ENCODE results near the gene MYL2. TPM values are rescaled to one million over a fixed set of nuclear protein-coding genes. Genes with fewer than 3 reads are reported as not detected.
A peak's percentile ranks its signal among the peaks of the same experiment; 100 is the strongest.

MYL2 gene
- total RNA-seq, 1 donor from 2014 or later = not detected

GRCh38 chr12:110940296-110940695 is 19.9 kb upstream of the MYL2 start:
- Histone ChIP-seq H3K27ac (no peak overlapping the region), H3K9me3 (peaks cover 0 to 7% of the 10 kb centered on the region in 2 donors), H3K4me1 (no peaks in the 10 kb centered on the region), H3K4me3 (no peak overlapping the region), H3K36me3 (no peaks in the 10 kb centered on the region), H3K27me3 (no peaks in the 10 kb centered on the region)
- intact Hi-C loops (cut with DNase I) = no loop called here
- no peak for DNase-seq (ENCODE audit: low spot score in 2 of 2)
- TF ChIP-seq, protein P1, sequence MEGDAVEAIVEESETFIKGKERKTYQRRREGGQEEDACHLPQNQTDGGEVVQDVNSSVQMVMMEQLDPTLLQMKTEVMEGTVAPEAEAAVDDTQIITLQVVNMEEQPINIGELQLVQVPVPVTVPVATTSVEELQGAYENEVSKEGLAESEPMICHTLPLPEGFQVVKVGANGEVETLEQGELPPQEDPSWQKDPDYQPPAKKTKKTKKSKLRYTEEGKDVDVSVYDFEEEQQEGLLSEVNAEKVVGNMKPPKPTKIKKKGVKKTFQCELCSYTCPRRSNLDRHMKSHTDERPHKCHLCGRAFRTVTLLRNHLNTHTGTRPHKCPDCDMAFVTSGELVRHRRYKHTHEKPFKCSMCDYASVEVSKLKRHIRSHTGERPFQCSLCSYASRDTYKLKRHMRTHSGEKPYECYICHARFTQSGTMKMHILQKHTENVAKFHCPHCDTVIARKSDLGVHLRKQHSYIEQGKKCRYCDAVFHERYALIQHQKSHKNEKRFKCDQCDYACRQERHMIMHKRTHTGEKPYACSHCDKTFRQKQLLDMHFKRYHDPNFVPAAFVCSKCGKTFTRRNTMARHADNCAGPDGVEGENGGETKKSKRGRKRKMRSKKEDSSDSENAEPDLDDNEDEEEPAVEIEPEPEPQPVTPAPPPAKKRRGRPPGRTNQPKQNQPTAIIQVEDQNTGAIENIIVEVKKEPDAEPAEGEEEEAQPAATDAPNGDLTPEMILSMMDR (IDR thresholded peaks at IDR 0.05) = no peak

DNA sequence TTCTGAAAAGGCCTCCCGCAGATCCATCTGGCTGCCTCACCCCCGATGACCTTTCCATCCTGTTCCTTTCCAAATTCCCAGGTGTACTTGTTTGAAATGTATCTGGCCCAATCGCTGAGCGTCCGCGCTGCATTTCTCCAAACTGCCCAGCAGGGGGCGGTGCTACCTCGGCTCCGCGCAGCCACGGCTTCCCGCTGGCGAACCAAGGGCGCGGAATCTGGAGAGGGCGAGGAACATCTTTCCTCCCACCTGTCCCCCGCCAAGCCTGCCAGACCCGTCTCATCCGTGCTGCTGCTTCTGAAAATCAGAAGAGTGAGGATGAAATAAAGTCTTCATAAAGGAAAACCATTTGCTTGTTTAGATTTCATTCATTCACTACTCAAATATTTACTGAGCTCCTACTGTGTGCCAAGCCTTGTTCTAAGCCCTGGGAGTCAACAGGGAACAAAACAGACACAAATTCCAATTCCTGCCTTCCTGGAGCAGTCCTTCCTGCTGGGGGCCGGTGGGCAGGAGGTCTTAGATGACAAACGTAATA is 16.8 kb upstream of the MYL2 start:
- H3K4me3 ChIP-seq = no peak overlapping the region
- H3K27ac ChIP-seq = no peak overlapping the region
- no peaks in the 10 kb centered on the region for H3K36me3 ChIP-seq
- H3K4me1 ChIP-seq = no peaks in the 10 kb centered on the region
- TF ChIP-seq, protein P1 (IDR thresholded peaks at IDR 0.05) = peak; percentile 46 to 82 (median 62)
- intact Hi-C loops (cut with DNase I) = loop anchor here (5.0 kb wide), 1 partner anchor 375 kb away; no protein-coding TSS in a partner anchor
- H3K27me3 ChIP-seq = no peaks in the 10 kb centered on the region
- H3K9me3 ChIP-seq = no peaks in the 10 kb centered on the region
- DNase-seq (ENCODE audit: low spot score in 2 of 2) = no peak

DNA sequence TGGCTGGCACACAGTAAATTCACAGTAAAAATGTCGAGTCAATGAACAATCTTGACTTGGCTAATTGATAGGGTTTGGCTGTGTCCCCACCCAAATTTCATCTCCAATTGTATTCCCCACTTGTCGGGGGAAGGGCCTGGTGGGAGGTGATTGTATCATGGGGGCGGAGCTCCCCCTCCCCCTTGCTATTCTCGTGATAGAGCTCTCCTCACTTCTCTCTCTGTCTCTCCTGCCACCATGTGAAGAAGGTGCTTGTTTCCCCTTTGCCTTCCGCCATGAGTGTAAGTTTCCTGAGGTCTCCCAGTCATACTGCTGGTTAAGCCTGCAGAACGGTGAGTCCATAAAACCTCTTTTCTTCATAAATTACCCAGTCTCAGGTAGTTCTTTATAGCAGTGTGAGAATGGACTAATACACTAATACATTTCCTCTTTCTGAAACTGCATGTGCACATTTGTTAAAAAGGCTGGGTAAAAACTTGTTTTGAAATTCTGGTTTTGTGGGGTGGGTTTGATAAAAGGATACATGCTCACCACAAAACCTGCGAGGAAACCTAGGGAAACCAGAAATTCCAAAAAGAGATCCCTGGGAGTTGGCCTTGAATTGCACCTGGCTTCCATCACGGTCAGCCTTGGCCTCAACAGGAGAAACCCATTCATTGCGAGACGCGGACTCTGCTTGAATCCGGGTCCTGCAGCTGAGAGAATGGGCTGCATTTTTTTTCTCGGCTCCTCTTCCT is 16.2 kb upstream of the MYL2 start:
- intact Hi-C loops (cut with DNase I) = loop anchor here (5.0 kb wide), 1 partner anchor 376 kb away; no protein-coding TSS in a partner anchor
- TF ChIP-seq, protein P1 (IDR thresholded peaks at IDR 0.05) = no peak
- H3K27ac ChIP-seq = no peak overlapping the region
- no peaks in the 10 kb centered on the region for H3K9me3 ChIP-seq
- H3K4me1 ChIP-seq = no peaks in the 10 kb centered on the region
- no peaks in the 10 kb centered on the region for H3K36me3 ChIP-seq
- no peaks in the 10 kb centered on the region for H3K27me3 ChIP-seq
- H3K4me3 ChIP-seq = no peak overlapping the region
- no peak for DNase-seq (ENCODE audit: low spot score in 2 of 2)

GRCh38 chr12:110935588-110935987 is 15.2 kb upstream of the MYL2 start:
- Histone ChIP-seq H3K4me3 (no peak overlapping the region), H3K27me3 (peaks cover 6% of the 10 kb centered on the region), H3K27ac (no peak overlapping the region), H3K36me3 (no peaks in the 10 kb centered on the region), H3K4me1 (no peaks in the 10 kb centered on the region), H3K9me3 (no peaks in the 10 kb centered on the region)
- no peak for DNase-seq (ENCODE audit: low spot score in 2 of 2)
- intact Hi-C loops (cut with DNase I) = loop anchor here (5.0 kb wide), 1 partner anchor 377 kb away; no protein-coding TSS in a partner anchor
- TF ChIP-seq, protein P1 (IDR thresholded peaks at IDR 0.05) = no peak

DNA sequence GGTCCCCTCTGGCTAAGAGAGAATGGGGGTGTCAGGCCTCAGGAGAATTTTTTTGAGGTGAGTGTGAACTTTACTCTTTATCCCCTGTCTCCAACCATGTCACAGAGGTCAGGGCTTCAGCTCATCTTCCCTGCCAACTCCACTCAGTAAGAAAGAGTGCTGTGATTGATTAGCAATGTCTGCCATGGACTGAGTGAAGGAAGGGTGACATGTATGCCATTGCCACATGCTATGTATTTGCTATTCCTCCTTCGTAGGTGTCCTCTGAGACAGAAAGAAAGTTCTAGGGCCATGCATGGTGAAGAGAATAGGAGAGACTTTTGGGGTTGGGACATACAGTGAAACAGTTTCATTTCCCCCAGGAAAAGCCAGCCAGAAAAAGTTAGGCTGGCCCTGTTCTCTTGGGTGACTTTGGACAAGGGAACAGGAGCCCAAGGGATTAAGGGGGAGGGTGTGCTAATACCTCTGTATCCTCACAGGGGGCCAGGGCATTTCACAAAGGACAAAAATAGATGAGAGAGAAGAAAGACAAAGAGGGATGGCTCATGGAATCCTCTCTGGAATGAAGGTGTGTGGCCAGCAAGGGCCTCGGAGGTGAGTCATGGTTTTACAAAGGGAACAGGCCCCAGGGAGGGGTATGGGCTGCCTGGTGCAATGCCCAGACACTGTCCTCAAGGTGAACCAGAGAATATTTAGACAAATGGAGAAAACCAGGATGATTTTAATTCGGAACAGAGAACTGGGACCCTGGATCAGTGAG is 13.9 kb upstream of the MYL2 start:
- Histone ChIP-seq H3K36me3 (no peaks in the 10 kb centered on the region), H3K4me1 (no peaks in the 10 kb centered on the region), H3K27me3 (peaks cover 6% of the 10 kb centered on the region), H3K27ac (no peak overlapping the region), H3K9me3 (no peaks in the 10 kb centered on the region), H3K4me3 (no peak overlapping the region)
- TF ChIP-seq, protein P1 (IDR thresholded peaks at IDR 0.05) = no peak
- peak in 1 of 2 donors; percentile 43 for DNase-seq (ENCODE audit: low spot score in 2 of 2)
- intact Hi-C loops (cut with DNase I) = no loop called here

Data from ascending aorta (tissue), 2 donors.